Glomerular visceral epithelial cell (primary cell): ENCODE results near the gene JARID2.

ENCODE experiments used
- DNase-seq: peaks from one replicate; pipeline ENCODE4 v3.0.0-alpha.2; 2016; ENCODE audit errors: extremely low spot score

The JARID2 gene

GRCh38 chr6:15520626-15521203 is 274.8 kb downstream of the JARID2 start:
- DNase-seq, result no peak

GRCh38 chr6:15521582-15521981 is 275.7 kb downstream of the JARID2 start:
- DNase-seq, result no peak

GRCh38 chr6:15522026-15522425 is 276.2 kb downstream of the JARID2 start:
- DNase-seq, result no peak

DNA sequence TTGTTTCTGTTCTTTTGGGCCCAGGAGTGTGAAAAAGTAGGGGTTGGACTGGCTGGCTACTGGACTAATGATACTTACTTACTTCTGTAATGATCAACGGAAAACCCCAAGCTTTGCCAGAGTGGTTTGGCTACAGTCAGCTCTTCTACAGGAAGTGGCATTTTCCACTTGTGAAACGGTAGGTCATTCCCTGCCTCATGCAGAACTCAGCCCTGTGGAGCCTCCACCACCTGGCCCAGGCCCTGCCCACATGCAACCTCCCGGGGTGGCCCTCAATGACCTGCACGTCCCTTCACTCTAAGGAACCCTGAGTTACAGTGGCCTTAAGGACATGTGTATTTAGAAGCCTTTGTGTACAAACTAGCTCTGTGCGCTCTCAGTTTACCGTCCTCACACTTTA is 276.6 kb downstream of the JARID2 start:
- DNase-seq, result peak; percentile 83

GRCh38 chr6:15522856-15523529 is 277.1 kb downstream of the JARID2 start:
- no peak for DNase-seq

GRCh38 chr6:15523679-15524630 is 278.1 kb downstream of the JARID2 start:
- DNase-seq, result no peak

- peak; percentile 69 for DNase-seq
Observed at GRCh38 chr6:15524861-15525401, 279.1 kb downstream of the JARID2 start.

DNA sequence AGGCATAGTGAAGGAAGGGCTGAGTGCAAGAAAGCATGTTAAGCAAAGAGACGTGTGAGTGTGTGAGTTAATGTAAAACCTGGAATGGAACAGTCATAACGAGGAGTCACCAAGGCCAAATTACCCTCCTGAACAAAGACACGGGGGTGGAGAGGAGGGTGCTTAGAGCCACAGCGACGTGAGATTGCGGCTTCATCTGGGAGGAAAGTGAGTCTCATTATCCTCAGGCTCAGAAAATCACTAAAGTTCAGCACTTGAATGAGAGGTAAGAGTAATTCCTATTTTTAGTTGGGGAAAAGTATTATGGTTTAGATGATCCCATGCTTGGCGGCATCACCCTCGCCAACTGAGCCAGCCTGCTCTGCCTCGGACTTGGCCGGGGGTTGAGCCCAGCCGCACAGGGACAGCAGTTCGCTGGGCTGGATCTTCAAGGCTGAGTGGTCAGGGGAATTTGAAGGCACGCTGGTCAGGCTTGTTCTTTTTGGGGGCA is 280.4 kb downstream of the JARID2 start:
- peak; percentile 92 for DNase-seq

DNA sequence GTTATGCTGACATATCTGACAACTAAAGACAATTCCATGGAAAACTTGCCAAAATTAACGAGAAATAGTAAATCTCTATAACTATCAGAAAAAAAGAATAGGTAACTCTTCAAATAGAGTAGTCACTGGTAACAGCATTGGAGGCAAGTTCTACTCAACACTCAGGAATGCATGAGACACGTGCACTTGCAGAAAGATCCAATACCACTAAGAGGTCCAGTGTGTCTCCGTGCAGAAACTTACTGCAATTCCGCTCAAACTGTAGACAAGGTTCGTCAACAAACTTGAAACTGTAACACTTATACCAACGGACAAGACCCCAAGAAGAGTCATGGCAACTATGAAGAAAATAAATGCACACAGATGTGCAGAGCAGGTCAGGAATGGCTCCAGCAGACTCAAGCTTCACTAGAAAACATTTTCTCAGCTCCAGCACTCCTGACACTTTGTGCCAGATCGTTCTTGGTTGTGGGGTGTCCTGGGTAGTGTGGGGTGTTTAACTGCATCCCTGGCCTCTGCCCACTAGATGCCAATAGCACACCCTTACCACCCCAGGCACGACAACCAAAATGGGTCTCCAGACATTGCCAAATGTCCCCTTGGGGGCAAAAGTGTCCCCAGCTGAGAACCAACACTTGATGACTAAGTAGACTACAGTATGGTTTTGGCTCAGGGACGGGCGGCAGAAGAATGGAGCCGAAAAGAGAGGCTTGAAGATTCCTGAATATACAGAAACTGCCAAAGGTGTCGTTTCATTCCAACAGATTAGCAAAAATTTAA is 282.2 kb downstream of the JARID2 start:
- DNase-seq, result peak; percentile 48

GRCh38 chr6:15528870-15529269 is 283.0 kb downstream of the JARID2 start:
- DNase-seq, result no peak

DNA sequence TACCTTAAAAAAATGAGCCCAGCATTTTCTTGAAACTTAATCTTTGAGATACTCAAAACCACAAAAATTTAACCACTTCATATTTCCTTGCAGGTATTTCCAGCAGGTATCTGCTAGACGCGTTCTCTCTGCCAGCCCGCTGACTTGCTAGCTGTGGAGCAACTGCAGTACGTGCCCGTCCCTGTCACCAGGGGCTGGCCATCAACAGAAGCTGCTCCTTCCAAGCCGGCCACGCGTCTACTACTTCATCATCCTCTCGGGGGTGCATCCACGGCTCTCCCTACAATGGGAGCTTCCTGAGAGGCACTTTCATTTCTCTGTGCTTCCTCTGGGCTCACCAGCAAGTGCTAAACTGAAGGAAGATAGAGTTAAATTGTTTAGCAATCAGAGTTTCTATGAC is 284.5 kb downstream of the JARID2 start:
- no peak for DNase-seq

DNA sequence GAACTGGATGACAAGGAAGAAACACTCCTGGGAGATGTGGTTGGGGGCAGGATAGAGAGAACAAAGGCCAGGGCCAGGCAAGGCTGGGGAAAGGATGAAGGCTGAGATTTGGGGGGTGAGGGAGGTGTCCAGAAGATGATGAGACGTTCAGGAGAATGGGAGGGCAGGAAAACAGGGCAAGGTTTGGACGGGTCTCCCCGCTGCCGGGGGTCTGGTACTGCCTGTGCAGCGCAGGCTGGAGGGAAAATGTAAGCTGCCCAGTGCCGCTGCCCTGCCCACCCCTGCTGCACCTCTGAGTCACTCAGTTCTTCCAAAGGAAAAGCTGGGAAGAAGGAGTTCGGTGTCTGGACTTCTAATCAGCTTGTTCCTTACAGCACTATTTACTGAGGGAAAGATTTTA is 286.1 kb downstream of the JARID2 start:
- no peak for DNase-seq

- no peak for DNase-seq
Observed at GRCh38 chr6:15533379-15534026, 287.6 kb downstream of the JARID2 start.

GRCh38 chr6:15534974-15535373 is 289.1 kb downstream of the JARID2 start:
- DNase-seq, result no peak

GRCh38 chr6:15535495-15536197 is 289.8 kb downstream of the JARID2 start:
- DNase-seq, result no peak

DNA sequence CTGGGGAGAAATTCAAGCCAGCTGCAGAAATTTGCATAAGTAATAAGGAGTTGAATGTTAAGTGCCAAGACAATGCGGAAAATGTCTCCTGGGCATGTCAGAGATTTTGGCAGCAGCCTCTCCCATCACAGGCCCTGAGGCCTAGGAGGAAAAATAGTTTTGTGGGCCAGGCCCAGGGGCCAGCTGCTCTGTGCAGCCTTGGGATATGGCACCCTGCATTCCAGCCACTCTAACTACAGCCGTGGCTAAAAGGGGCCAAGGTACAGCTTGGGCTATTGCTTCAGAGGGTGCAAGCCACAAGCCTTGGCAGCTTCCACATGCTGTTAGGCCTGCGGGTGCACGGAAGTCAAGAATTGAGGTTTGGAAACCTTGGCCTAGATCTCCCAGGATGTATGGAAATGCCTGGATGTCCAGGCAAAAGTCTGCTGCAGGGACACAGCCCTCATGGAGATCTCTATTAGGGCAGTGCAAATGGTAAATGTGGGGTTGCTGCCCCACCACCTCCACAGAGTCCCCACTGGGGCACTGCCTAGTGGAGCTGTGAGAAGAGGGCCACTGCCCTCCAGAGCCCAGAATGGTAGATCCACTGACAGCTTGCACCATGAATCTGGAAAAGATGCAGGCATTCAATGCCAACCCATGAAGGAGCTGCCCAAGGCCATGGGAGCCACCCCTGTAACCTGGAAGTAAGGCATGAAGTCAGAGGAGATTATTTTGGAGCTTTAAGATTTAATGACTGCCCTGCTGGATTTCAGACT is 290.5 kb downstream of the JARID2 start:
- no peak for DNase-seq

DNA sequence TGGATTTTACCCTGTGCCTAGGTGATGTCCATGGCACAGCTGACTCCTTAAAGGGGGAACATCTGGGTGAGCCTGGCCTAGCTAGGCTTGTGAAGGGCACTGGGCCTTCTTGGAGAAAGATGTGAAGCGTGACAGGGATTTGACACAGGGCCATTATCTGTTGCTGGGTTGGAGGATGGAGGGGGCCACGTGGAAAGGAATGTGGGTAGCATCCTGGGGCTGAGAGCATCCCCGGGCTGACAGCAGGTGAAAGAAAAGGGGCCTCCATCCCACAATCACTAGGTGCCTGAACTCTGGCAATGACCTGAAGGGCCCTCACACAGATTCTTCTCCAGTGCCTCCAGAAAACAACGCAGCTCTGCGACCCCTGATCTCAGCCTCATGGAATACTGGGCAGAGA is 292.2 kb downstream of the JARID2 start:
- no peak for DNase-seq

- DNase-seq, result no peak
Observed at GRCh38 chr6:15538766-15539495, 293.1 kb downstream of the JARID2 start.
